ENCODE measurements around the gene HOXA11.

The HOXA11 gene

GRCh38 chr7:27180431-27181420 is 4.3 kb downstream of the HOXA11 start:
- Histone ChIP-seq H3K27ac (ENCODE audit: low read depth, low read length) (no peak overlapping the region), H3K79me2 (ENCODE audit: control insufficient read depth, low read length) (no peaks in the 10 kb centered on the region), H3K9me2 (replicated peaks; ENCODE audit: control insufficient read depth, low read length) (no peaks in the 10 kb centered on the region), H3K36me3 (ENCODE audit: control insufficient read depth, low read length) (no peaks in the 10 kb centered on the region), H3F3A (ENCODE audit: control insufficient read depth, insufficient read depth) (no peaks in the 10 kb centered on the region), H3K9me3 (ENCODE audit: control insufficient read depth, insufficient read depth, low read length) (no peaks in the 10 kb centered on the region), H3K27me3 (ENCODE audit: control insufficient read depth, low read length) (peaks cover 54% of the 10 kb centered on the region), H3K4me3 (ENCODE audit: low read length) (no peak overlapping the region), H3K4me1 (ENCODE audit: control insufficient read depth, low read length) (peaks cover 25% of the 10 kb centered on the region), H4K20me1 (ENCODE audit: control insufficient read depth, insufficient read depth, low read depth, low read length) (no peaks in the 10 kb centered on the region), H3K4me2 (ENCODE audit: low read length) (peak overlapping the region; percentile 48; the same call in 1 of the 2 replicates)
- TF ChIP-seq CTCF (IDR thresholded peaks at IDR 0.05; ENCODE audit: low read depth, low read length, poor library complexity, severe bottlenecking) (no peak), EZH2phosphoT487 (IDR thresholded peaks at IDR 0.05; ENCODE audit: borderline replicate concordance, low read length) (no peak)

GRCh38 chr7:27179503-27180430 is 5.3 kb downstream of the HOXA11 start:
- no peaks in the 10 kb centered on the region for H3K36me3 ChIP-seq (ENCODE audit: control insufficient read depth, low read length)
- no peaks in the 10 kb centered on the region for H3K9me2 ChIP-seq (replicated peaks; ENCODE audit: control insufficient read depth, low read length)
- peaks cover 23% of the 10 kb centered on the region for H3K4me1 ChIP-seq (ENCODE audit: control insufficient read depth, low read length)
- no peaks in the 10 kb centered on the region for H4K20me1 ChIP-seq (ENCODE audit: control insufficient read depth, insufficient read depth, low read depth, low read length)
- H3F3A ChIP-seq (ENCODE audit: control insufficient read depth, insufficient read depth) = no peaks in the 10 kb centered on the region
- TF ChIP-seq CTCF (IDR thresholded peaks at IDR 0.05; ENCODE audit: low read depth, low read length, poor library complexity, severe bottlenecking) (peak; percentile 99), EZH2phosphoT487 (IDR thresholded peaks at IDR 0.05; ENCODE audit: borderline replicate concordance, low read length) (no peak)
- H3K4me2 ChIP-seq (ENCODE audit: low read length) = peak overlapping the region; percentile 48
- H3K27ac ChIP-seq (ENCODE audit: low read depth, low read length) = no peak overlapping the region
- no peaks in the 10 kb centered on the region for H3K79me2 ChIP-seq (ENCODE audit: control insufficient read depth, low read length)
- H3K9me3 ChIP-seq (ENCODE audit: control insufficient read depth, insufficient read depth, low read length) = no peaks in the 10 kb centered on the region
- peaks cover 49% of the 10 kb centered on the region for H3K27me3 ChIP-seq (ENCODE audit: control insufficient read depth, low read length)
- H3K4me3 ChIP-seq (ENCODE audit: low read length) = peak overlapping the region; percentile 31

GRCh38 chr7:27179030-27179429 is 6.0 kb downstream of the HOXA11 start:
- Histone ChIP-seq H3K4me2 (ENCODE audit: low read length) (no peak overlapping the region), H3K4me1 (ENCODE audit: control insufficient read depth, low read length) (peaks cover 16% of the 10 kb centered on the region), H3K4me3 (ENCODE audit: low read length) (no peak overlapping the region), H4K20me1 (ENCODE audit: control insufficient read depth, insufficient read depth, low read depth, low read length) (no peaks in the 10 kb centered on the region), H3K9me3 (ENCODE audit: control insufficient read depth, insufficient read depth, low read length) (no peaks in the 10 kb centered on the region), H3K9me2 (replicated peaks; ENCODE audit: control insufficient read depth, low read length) (no peaks in the 10 kb centered on the region), H3K27ac (ENCODE audit: low read depth, low read length) (no peak overlapping the region), H3K36me3 (ENCODE audit: control insufficient read depth, low read length) (no peaks in the 10 kb centered on the region), H3K27me3 (ENCODE audit: control insufficient read depth, low read length) (peaks cover 50% of the 10 kb centered on the region), H3F3A (ENCODE audit: control insufficient read depth, insufficient read depth) (no peaks in the 10 kb centered on the region), H3K79me2 (ENCODE audit: control insufficient read depth, low read length) (no peaks in the 10 kb centered on the region)
- no peak for TF ChIP-seq CTCF (IDR thresholded peaks at IDR 0.05; ENCODE audit: low read depth, low read length, poor library complexity, severe bottlenecking)
- no peak for TF ChIP-seq EZH2phosphoT487 (IDR thresholded peaks at IDR 0.05; ENCODE audit: borderline replicate concordance, low read length)

All from DOHH2 (cell line).